B cell (primary cell): ENCODE measurements around the gene HMGB2. TPM values are rescaled to one million over a fixed set of nuclear protein-coding genes. Genes with fewer than 3 reads are reported as not detected.
A peak's percentile ranks its signal among the peaks of the same experiment; 100 is the strongest.

Experiments used
- ATAC-seq: fragments of 200-7000 bp; cut with Tn5 transposase; one replicate; pipeline ENCODE4 v1.10.0; 2021; ENCODE audit warnings: low read depth, mild to moderate bottlenecking, moderate number of reproducible peaks, moderate library complexity
- CTCF ChIA-PET: fragments of 350-600 bp; sonication (Branson Sonifier 250); formaldehyde crosslinking; loops from one replicate; lab custom pipeline; 2021; ENCODE audit warnings: antibody characterized with exemption, inconsistent platforms; lab: Charles Lee
- POLR2A ChIA-PET: fragments of 350-600 bp; sonication (Branson Sonifier 250); formaldehyde crosslinking; loops from one replicate; lab custom pipeline; 2021; ENCODE audit warnings: antibody characterized with exemption; lab: Charles Lee
- DNase-seq: peaks from one replicate; pipeline ENCODE4 v3.0.0; 2013
- H2AFZ ChIP-seq: 2 replicates; pipeline ENCODE4 v1.6.1; 2012; ENCODE audit warnings: mild to moderate bottlenecking, low read depth, low read length; ENCODE audit not compliant: insufficient read depth, poor library complexity, severe bottlenecking
- H3K27ac ChIP-seq, 2 donors: 1 replicate in 1 of 2; 2 replicates in 1 of 2; pipeline ENCODE4 v1.5.1; 2012 to 2013; ENCODE audit warnings: low read length in 2 of 2, mild to moderate bottlenecking in 2 of 2, moderate library complexity in 1 of 2
- H3K27me3 ChIP-seq, 4 experiments: fragments of 200-600 bp in 1 of 4; sonication (generic) in 1 of 4; replicated peaks in 1 of 4; 1 replicate in 2 of 4; 2 replicates in 2 of 4; pipeline versions ENCODE4 v1.6.1 to v1.7.0; 2013 to 2016; ENCODE audit warnings: low read length in 3 of 4, mild to moderate bottlenecking in 2 of 4, mixed read lengths in 1 of 4, moderate library complexity in 1 of 4; ENCODE audit not compliant: insufficient read depth in 4 of 4, control insufficient read depth in 3 of 4; ENCODE audit errors: control extremely low read depth in 1 of 4
- H3K36me3 ChIP-seq, 2 experiments: replicated peaks in 1 of 2; 1 replicate in 1 of 2; 2 replicates in 1 of 2; pipeline versions ENCODE4 v1.6.1 to v1.7.1; 2013; ENCODE audit warnings: low read length in 1 of 2; ENCODE audit not compliant: insufficient read depth in 2 of 2, control insufficient read depth in 1 of 2; ENCODE audit errors: control extremely low read depth in 1 of 2, extremely low read depth in 1 of 2
- H3K4me1 ChIP-seq, 2 donors: fragments of 200-600 bp in 1 of 2; sonication (generic) in 1 of 2; 1 replicate in 1 of 2; 2 replicates in 1 of 2; pipeline versions ENCODE4 v1.5.1 to v1.6.1; 2013 to 2017; ENCODE audit warnings: low read length in 2 of 2; ENCODE audit not compliant: control insufficient read depth in 2 of 2, insufficient read depth in 2 of 2
- H3K4me2 ChIP-seq: replicated peaks from 2 replicates; pipeline ENCODE3; 2012; ENCODE audit warnings: mild to moderate bottlenecking, low read depth, low read length; ENCODE audit not compliant: poor library complexity, severe bottlenecking
- H3K4me3 ChIP-seq, 5 experiments: fragments of 200-600 bp in 1 of 5; sonication (generic) in 1 of 5; 1 replicate in 3 of 5; 2 replicates in 2 of 5; pipeline versions ENCODE4 v1.5.1 to v1.7.0; 2011 to 2016; ENCODE audit warnings: low read length in 4 of 5, mild to moderate bottlenecking in 4 of 5, low read depth in 2 of 5, control low read depth in 1 of 5, moderate library complexity in 1 of 5; ENCODE audit not compliant: insufficient read depth in 1 of 5; ENCODE audit errors: control extremely low read depth in 1 of 5, extremely low read depth in 1 of 5
- H3K79me2 ChIP-seq: fragments of 200-600 bp; sonication (generic); one replicate; pipeline ENCODE4 v1.6.0; 2016; ENCODE audit warnings: low read length; ENCODE audit not compliant: control insufficient read depth, insufficient read depth
- H3K9ac ChIP-seq: fragments of 200-600 bp; sonication (generic); 2 replicates; pipeline ENCODE4 v1.6.1; 2017; ENCODE audit warnings: mild to moderate bottlenecking, low read length, moderate library complexity
- H3K9me3 ChIP-seq, 3 donors: one replicate each; pipeline versions ENCODE4 v1.6.1 to v1.7.1; 2013; ENCODE audit warnings: low read length in 2 of 3; ENCODE audit not compliant: control insufficient read depth in 2 of 3, insufficient read depth in 1 of 3; ENCODE audit errors: control extremely low read depth in 1 of 3
- H4K20me1 ChIP-seq: 2 replicates; pipeline ENCODE4 v1.6.0; 2012; ENCODE audit warnings: mild to moderate bottlenecking, low read length; ENCODE audit not compliant: insufficient read depth, control insufficient read depth, poor library complexity, severe bottlenecking
- H3K27ac Mint-ChIP-seq: one replicate; pipeline ENCODE4 v1.8.0; 2021; ENCODE audit warnings: mixed read lengths
- H3K27me3 Mint-ChIP-seq: one replicate; pipeline ENCODE4 v1.8.0; 2021; ENCODE audit warnings: mixed read lengths
- H3K4me1 Mint-ChIP-seq: one replicate; pipeline ENCODE4 v1.8.0; 2021; ENCODE audit warnings: mixed read lengths
- H3K4me3 Mint-ChIP-seq: one replicate; pipeline ENCODE4 v1.8.0; 2021; ENCODE audit warnings: mixed read lengths
- H3K9me3 Mint-ChIP-seq: one replicate; pipeline ENCODE4 v1.8.0; 2022; ENCODE audit warnings: mixed read lengths; ENCODE audit not compliant: insufficient read depth
- EZH2 ChIP-seq: IDR thresholded peaks from 2 replicates; pipeline ENCODE4 v1.6.1; 2012; ENCODE audit warnings: borderline replicate concordance, low read depth, mild to moderate bottlenecking, moderate library complexity, low read length; ENCODE audit not compliant: insufficient read depth, poor library complexity, severe bottlenecking
- WGBS: methylation state at CpG from one replicate; pipeline ENCODE4 v1.1.5; 2013; ENCODE audit warnings: missing lambda C conversion rate; ENCODE audit not compliant: insufficient coverage; 5-methylcytosine and 5-hydroxymethylcytosine counted together
- intact Hi-C: fragments of 100-400 bp; cut with micrococcal nuclease; formaldehyde crosslinking; loops from one replicate; pipeline ENCODE4 v1.10.0; 2022
- polyA plus RNA-seq: library from polyadenylated mRNA; depleted of rRNA; stranded (reverse); fragments of >200 nt; gene quantifications from 2 replicates; pipeline ENCODE4 v1.2.3, GENCODE V29; 2012
- total RNA-seq, 2 donors: library from RNA; stranded (reverse); fragments of 120-200 nt in 1 of 2; gene quantifications; 1 replicate in 1 of 2; 2 replicates in 1 of 2; pipeline versions ENCODE4 v1.2.3 to v1.2.4, GENCODE V29; 2013 to 2022
- TF ChIP-seq, protein P1 (sequence below): fragments of 200-600 bp; IDR thresholded peaks from one replicate; pipeline ENCODE4 v1.8.0; 2022; ENCODE audit warnings: antibody characterized with exemption, mild to moderate bottlenecking

HMGB2 gene
- total and polyA plus RNA-seq, 2 donors (not counting 1 experiment from before 2014, with no cell fraction given) = 44.1 to 82.5 TPM

DNA sequence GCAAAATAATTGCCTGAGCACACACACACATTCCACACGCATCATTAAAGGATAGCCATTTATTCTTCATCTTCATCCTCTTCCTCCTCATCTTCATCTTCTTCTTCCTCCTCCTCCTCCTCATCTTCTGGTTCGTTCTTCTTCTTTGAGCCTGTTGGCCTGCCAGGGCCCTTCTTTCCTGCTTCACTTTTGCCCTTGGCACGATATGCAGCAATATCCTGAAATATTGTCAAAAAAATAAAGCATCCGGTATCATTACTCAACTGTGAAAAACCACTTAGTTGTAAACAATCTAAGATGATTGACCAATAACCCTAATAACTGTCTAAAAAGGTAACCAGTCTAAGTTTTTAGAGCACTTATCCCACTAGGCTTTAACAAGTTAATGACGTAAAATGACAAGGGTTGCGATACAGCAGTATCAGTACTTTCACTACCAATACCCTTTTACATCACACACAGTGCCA is 2.1 kb downstream of the HMGB2 start:
- Mint-ChIP-seq H3K9me3 (no peaks in the 10 kb centered on the region), H3K27ac (peak overlapping the region; percentile 2), H3K27me3 (no peaks in the 10 kb centered on the region), H3K4me3 (no peak overlapping the region), H3K4me1 (peaks cover 30% of the 10 kb centered on the region)
- no peak overlapping the region for H3K27ac ChIP-seq
- 40% methylated on average over 5 of the region's 6 CpGs for WGBS
- H2AFZ ChIP-seq = no peak overlapping the region
- ATAC-seq (no peak), DNase-seq (no peak)
- TF ChIP-seq, protein P1, sequence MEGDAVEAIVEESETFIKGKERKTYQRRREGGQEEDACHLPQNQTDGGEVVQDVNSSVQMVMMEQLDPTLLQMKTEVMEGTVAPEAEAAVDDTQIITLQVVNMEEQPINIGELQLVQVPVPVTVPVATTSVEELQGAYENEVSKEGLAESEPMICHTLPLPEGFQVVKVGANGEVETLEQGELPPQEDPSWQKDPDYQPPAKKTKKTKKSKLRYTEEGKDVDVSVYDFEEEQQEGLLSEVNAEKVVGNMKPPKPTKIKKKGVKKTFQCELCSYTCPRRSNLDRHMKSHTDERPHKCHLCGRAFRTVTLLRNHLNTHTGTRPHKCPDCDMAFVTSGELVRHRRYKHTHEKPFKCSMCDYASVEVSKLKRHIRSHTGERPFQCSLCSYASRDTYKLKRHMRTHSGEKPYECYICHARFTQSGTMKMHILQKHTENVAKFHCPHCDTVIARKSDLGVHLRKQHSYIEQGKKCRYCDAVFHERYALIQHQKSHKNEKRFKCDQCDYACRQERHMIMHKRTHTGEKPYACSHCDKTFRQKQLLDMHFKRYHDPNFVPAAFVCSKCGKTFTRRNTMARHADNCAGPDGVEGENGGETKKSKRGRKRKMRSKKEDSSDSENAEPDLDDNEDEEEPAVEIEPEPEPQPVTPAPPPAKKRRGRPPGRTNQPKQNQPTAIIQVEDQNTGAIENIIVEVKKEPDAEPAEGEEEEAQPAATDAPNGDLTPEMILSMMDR = no peak
- no peak for TF ChIP-seq EZH2
- peak overlapping the region; percentile 86 for H3K9ac ChIP-seq
- ChIA-PET POLR2A (interaction anchor here (6.3 kb wide), 1 partner anchor 39 kb away, joined by 134 read pairs; the partner anchor contains the start of gene SAP30), CTCF (interaction anchor here (1.1 to 6.2 kb wide), 4 partner anchors 12 to 86 kb away, joined by 3 to 39 read pairs (median 8); no protein-coding TSS in a partner anchor)
- intact Hi-C loops = loop anchor here (5.0 kb wide), 1 partner anchor 175 kb away; no protein-coding TSS in a partner anchor
- H3K4me2 ChIP-seq = peak overlapping the region; percentile 73
- H3K4me1 ChIP-seq = peaks cover 16 to 18% of the 10 kb centered on the region in 2 donors
- H3K27me3 ChIP-seq = no peaks in the 10 kb centered on the region
- peaks cover 0 to 3% of the 10 kb centered on the region in 2 experiments for H3K36me3 ChIP-seq
- no peaks in the 10 kb centered on the region for H3K79me2 ChIP-seq
- no peaks in the 10 kb centered on the region for H4K20me1 ChIP-seq
- peak overlapping the region in 2 of 5 experiments; percentile 74 for H3K4me3 ChIP-seq
- H3K9me3 ChIP-seq = no peaks in the 10 kb centered on the region

DNA sequence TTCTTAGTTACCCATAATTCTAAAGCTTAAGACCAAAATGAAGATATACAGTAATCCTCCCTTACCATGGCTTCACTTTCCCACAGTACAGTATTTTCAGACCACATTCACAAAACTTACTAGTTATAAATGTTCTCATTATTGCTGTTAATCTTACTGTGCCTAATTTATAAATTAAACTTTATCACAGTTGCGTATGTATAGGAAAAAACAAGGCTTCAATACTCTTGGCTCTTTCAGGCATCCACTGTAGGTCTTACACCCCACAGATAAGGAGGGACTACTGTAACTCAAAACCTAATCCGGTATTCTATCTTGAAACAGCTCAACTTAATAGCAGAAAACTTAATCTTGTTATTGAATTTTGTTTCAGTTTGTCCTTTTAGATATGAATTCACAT is 3.6 kb downstream of the HMGB2 start:
- no peaks in the 10 kb centered on the region for H4K20me1 ChIP-seq
- Mint-ChIP-seq H3K4me1 (peaks cover 29% of the 10 kb centered on the region), H3K27ac (no peak overlapping the region)

More for the DNA sequence above, 3.6 kb downstream of the HMGB2 start:
- Histone ChIP-seq H3K36me3 (peaks cover 0 to 3% of the 10 kb centered on the region in 2 experiments), H3K4me2 (no peak overlapping the region), H3K4me1 (peaks cover 16 to 18% of the 10 kb centered on the region in 2 donors), H3K27me3 (no peaks in the 10 kb centered on the region), H3K9ac (no peak overlapping the region), H3K9me3 (no peaks in the 10 kb centered on the region), H2AFZ (no peak overlapping the region), H3K4me3 (no peak overlapping the region), H3K79me2 (no peaks in the 10 kb centered on the region), H3K27ac (no peak overlapping the region)
- WGBS = no CpG with 5 or more reads among the region's 2 CpGs
- Mint-ChIP-seq H3K27me3 (no peaks in the 10 kb centered on the region), H3K9me3 (no peaks in the 10 kb centered on the region), H3K4me3 (no peak overlapping the region)
- ChIA-PET POLR2A (interaction anchor here (6.3 kb wide), 1 partner anchor 40 kb away, joined by 134 read pairs; the partner anchor contains the start of gene SAP30), CTCF (interaction anchor here (1.0 to 6.2 kb wide), 4 partner anchors 10 to 88 kb away, joined by 3 to 39 read pairs (median 6); no protein-coding TSS in a partner anchor)
- no peak for ATAC-seq
- no peak for DNase-seq
- TF ChIP-seq, protein P1 = no peak
- no peak for TF ChIP-seq EZH2
- intact Hi-C loops = loop anchor here (5.0 kb wide), 1 partner anchor 177 kb away; no protein-coding TSS in a partner anchor
